K562 (cell line): Measurements from ENCODE around the gene ASIC3.

ENCODE experiments used
- ETV6 ChIP-seq, 3 experiments: fragments of 150-350 bp in 1 of 3; sonication (generic) in 1 of 3; formaldehyde crosslinking in 1 of 3; IDR thresholded peaks; 2 replicates each; pipeline versions ENCODE4 v1.6.1 to v1.8.0; 2014 to 2022; ENCODE audit warnings: borderline replicate concordance in 2 of 3, low read depth in 2 of 3, antibody characterized with exemption in 1 of 3, low read length in 1 of 3, mild to moderate bottlenecking in 1 of 3, missing genetic modification reagents in 1 of 3
- EZH2 ChIP-seq: IDR thresholded peaks from 2 replicates; pipeline ENCODE4 v1.6.1; 2012; ENCODE audit warnings: low read depth, mild to moderate bottlenecking, inconsistent platforms, low read length, borderline replicate concordance
- TAF1 ChIP-seq: IDR thresholded peaks from 2 replicates; pipeline ENCODE4 v1.6.1; 2011; ENCODE audit warnings: mild to moderate bottlenecking, low read length, moderate library complexity; ENCODE audit not compliant: insufficient read depth, control insufficient read depth, severe bottlenecking; ENCODE audit errors: extremely low read depth
- TF ChIP-seq, protein P1 (sequence below), 3 experiments: IDR thresholded peaks in 2 of 3; conservative IDR thresholded peaks in 1 of 3; 2 replicates each; pipeline ENCODE4 v1.5.1; 2011 to 2012; ENCODE audit warnings: low read length in 3 of 3, mild to moderate bottlenecking in 3 of 3, control low read depth in 2 of 3, improper control_type of control experiment in 1 of 3, inconsistent platforms in 1 of 3, low read depth in 1 of 3, mixed read lengths in 1 of 3, moderate library complexity in 1 of 3; ENCODE audit not compliant: insufficient read depth in 2 of 3
- TF ChIP-seq, protein P2 (sequence below), 2 experiments: fragments of 450-650 bp; formaldehyde crosslinking in 1 of 2; IDR thresholded peaks; 2 replicates each; pipeline versions ENCODE4 v1.4.0 to v1.6.1; 2014 to 2020; ENCODE audit warnings: mild to moderate bottlenecking in 2 of 2, borderline replicate concordance in 1 of 2, low read depth in 1 of 2

DNA sequence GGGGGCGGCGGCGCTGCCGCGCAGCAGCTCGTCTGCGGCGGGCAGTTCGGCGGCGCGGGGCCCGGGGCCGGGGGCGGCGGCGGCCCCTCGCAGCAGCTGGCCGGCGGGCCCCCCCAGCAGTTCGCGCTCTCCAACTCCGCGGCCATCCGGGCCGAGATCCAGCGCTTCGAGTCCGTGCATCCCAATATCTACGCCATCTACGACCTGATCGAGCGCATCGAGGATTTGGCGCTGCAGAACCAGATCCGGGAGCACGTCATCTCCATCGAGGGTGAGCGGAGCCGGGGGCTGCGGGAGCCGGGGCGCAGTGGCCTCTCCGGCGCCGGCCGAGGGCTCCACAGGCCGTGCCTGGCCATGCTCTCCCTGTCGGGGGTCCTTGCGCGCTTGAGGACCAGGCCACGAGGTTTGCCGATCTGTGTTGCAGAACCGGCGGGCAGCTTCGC lies 38.5 kb downstream of the ASIC3 start:
- TF ChIP-seq, protein P1, sequence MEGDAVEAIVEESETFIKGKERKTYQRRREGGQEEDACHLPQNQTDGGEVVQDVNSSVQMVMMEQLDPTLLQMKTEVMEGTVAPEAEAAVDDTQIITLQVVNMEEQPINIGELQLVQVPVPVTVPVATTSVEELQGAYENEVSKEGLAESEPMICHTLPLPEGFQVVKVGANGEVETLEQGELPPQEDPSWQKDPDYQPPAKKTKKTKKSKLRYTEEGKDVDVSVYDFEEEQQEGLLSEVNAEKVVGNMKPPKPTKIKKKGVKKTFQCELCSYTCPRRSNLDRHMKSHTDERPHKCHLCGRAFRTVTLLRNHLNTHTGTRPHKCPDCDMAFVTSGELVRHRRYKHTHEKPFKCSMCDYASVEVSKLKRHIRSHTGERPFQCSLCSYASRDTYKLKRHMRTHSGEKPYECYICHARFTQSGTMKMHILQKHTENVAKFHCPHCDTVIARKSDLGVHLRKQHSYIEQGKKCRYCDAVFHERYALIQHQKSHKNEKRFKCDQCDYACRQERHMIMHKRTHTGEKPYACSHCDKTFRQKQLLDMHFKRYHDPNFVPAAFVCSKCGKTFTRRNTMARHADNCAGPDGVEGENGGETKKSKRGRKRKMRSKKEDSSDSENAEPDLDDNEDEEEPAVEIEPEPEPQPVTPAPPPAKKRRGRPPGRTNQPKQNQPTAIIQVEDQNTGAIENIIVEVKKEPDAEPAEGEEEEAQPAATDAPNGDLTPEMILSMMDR (IDR thresholded peaks at IDR 0.05 in 2 of 3, conservative IDR thresholded peaks at IDR 0.05 in 1 of 3; ENCODE audit: insufficient read depth in 2 of 3, low read depth in 1 of 3, low read length in 3 of 3): no peak
- TF ChIP-seq ETV6 (IDR thresholded peaks at IDR 0.05; ENCODE audit: borderline replicate concordance in 1 of 2, low read depth in 2 of 2, low read length in 1 of 2) (no peak), ETV6 (CRISPR knock-in tag; IDR thresholded peaks at IDR 0.05; ENCODE audit: borderline replicate concordance) (no peak), EZH2 (no peak), TAF1 (no peak)
- TF ChIP-seq, protein P2, sequence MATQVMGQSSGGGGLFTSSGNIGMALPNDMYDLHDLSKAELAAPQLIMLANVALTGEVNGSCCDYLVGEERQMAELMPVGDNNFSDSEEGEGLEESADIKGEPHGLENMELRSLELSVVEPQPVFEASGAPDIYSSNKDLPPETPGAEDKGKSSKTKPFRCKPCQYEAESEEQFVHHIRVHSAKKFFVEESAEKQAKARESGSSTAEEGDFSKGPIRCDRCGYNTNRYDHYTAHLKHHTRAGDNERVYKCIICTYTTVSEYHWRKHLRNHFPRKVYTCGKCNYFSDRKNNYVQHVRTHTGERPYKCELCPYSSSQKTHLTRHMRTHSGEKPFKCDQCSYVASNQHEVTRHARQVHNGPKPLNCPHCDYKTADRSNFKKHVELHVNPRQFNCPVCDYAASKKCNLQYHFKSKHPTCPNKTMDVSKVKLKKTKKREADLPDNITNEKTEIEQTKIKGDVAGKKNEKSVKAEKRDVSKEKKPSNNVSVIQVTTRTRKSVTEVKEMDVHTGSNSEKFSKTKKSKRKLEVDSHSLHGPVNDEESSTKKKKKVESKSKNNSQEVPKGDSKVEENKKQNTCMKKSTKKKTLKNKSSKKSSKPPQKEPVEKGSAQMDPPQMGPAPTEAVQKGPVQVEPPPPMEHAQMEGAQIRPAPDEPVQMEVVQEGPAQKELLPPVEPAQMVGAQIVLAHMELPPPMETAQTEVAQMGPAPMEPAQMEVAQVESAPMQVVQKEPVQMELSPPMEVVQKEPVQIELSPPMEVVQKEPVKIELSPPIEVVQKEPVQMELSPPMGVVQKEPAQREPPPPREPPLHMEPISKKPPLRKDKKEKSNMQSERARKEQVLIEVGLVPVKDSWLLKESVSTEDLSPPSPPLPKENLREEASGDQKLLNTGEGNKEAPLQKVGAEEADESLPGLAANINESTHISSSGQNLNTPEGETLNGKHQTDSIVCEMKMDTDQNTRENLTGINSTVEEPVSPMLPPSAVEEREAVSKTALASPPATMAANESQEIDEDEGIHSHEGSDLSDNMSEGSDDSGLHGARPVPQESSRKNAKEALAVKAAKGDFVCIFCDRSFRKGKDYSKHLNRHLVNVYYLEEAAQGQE (IDR thresholded peaks at IDR 0.05; ENCODE audit: borderline replicate concordance): no peak
- TF ChIP-seq, protein P2 (CRISPR knock-in tag; IDR thresholded peaks at IDR 0.05; ENCODE audit: low read depth): peak; percentile 4; the same call in 1 of the 2 replicates
